ENCODE results near the gene NEK9.

GRCh38 chr14:75040507-75040906 lies 86.3 kb downstream of the NEK9 start:
- no peak for TF ChIP-seq JUNB (IDR thresholded peaks at IDR 0.05; ENCODE audit: unreplicated experiment)
- TF ChIP-seq, protein P1, sequence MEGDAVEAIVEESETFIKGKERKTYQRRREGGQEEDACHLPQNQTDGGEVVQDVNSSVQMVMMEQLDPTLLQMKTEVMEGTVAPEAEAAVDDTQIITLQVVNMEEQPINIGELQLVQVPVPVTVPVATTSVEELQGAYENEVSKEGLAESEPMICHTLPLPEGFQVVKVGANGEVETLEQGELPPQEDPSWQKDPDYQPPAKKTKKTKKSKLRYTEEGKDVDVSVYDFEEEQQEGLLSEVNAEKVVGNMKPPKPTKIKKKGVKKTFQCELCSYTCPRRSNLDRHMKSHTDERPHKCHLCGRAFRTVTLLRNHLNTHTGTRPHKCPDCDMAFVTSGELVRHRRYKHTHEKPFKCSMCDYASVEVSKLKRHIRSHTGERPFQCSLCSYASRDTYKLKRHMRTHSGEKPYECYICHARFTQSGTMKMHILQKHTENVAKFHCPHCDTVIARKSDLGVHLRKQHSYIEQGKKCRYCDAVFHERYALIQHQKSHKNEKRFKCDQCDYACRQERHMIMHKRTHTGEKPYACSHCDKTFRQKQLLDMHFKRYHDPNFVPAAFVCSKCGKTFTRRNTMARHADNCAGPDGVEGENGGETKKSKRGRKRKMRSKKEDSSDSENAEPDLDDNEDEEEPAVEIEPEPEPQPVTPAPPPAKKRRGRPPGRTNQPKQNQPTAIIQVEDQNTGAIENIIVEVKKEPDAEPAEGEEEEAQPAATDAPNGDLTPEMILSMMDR (conservative IDR thresholded peaks at IDR 0.05; ENCODE audit: low read depth in 2 of 2) = no peak
- TF ChIP-seq REST (IDR thresholded peaks at IDR 0.05; ENCODE audit: unreplicated experiment) = no peak
- TF ChIP-seq POLR2AphosphoS5 (IDR thresholded peaks at IDR 0.05; ENCODE audit: low read depth) = no peak
- TF ChIP-seq CREB1 (CRISPR knock-in tag; IDR thresholded peaks at IDR 0.05; ENCODE audit: low read depth) = no peak
